NCI-H510A (cell line): Measurements from ENCODE around the gene BMP2K.
"Not testable (repeated sequence)": the region's sequence is repeated elsewhere in the genome, so short reads cannot be mapped to it uniquely, and the experiment has no call there.

Experiments
- DNase-seq: peaks from one replicate; lab custom pipeline; 2025; lab: John Stamatoyannopoulos, UW

The BMP2K gene

GRCh38 chr4:78864405-78865024, 88.4 kb downstream of the BMP2K start:
- DNase-seq, result peak; percentile 26

GRCh38 chr4:78865451-78865850, 89.3 kb downstream of the BMP2K start:
- DNase-seq, result no peak

- not testable (repeated sequence) for DNase-seq
These were observed 92.6 kb downstream of the BMP2K start for GRCh38 chr4:78868712-78869111.

- DNase-seq, result no peak
These were observed 93.9 kb downstream of the BMP2K start for GRCh38 chr4:78870056-78870455.

DNA sequence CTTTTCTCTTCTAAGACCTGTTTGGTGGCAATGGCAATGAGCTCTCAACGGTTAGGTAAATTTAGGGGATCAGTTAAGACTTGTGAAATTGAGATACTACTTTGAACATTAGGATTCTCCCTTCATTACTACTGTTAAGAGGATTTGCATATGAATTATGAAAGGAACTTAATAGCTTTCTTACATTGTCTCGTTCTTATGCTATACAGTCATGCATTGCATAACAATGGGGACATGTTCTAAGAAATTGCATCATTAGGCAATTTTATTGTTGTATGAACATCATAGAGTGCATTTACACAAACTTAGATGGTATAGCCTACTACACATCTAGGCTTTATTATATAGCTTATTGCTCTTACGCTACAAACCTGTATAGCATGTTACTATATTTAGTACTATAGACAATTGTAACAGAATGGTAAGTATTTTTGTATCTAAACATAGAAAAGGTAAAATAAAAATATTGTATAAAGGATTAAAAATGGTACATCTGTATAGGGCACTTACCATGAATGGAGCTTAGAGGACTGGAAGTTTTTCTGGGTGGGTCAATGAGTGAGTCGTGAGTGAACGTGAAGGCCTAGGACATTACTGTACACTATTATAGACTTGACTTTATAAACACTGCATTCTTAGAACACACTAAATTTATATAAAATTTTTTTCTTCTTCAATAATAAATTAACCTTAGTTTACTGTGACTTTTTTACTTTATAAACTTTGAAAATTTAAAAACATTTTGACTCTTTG, 100.6 kb downstream of the BMP2K start:
- DNase-seq, result no peak

GRCh38 chr4:78878031-78878430, 101.9 kb downstream of the BMP2K start:
- DNase-seq, result no peak

GRCh38 chr4:78880874-78881492, 104.8 kb downstream of the BMP2K start:
- no peak for DNase-seq

DNA sequence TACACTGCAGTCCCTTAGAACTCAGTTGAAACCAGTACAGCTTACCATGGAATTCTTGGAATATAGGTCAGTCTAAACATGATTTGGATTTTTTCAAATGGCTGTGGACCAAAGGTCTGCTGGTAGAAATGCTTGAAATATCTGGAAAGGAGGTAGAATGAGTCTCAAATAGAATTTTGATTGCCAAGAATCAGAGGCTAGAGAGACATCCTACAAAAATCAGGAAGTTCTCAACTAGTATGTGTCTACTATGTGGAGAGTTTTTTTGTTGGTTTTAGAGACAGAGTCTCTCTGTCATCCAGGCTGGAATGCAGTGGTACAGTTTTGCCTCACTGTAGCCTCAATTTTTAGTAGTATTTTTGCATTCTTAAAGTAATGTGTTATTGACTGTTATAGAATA, 109.4 kb downstream of the BMP2K start:
- no peak for DNase-seq

DNA sequence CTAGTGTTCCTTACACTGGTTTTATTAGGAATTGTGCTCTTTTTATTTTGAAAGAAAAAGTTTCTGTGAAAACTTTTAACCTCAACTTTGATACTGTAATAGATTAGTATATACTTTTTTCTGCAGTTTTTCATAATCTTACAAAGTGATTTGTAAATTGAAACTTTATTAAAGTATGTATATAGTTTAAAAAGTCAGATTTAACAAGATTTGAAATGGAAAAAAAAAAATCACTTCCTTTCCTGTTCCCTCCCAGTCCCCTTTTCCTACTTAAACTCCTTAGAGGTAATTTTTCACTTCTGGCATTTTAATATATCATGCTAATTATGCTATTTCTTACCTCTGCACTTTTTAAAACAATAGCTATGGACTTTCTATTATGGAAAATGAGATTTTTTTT, 113.8 kb downstream of the BMP2K start:
- DNase-seq, result no peak

DNA sequence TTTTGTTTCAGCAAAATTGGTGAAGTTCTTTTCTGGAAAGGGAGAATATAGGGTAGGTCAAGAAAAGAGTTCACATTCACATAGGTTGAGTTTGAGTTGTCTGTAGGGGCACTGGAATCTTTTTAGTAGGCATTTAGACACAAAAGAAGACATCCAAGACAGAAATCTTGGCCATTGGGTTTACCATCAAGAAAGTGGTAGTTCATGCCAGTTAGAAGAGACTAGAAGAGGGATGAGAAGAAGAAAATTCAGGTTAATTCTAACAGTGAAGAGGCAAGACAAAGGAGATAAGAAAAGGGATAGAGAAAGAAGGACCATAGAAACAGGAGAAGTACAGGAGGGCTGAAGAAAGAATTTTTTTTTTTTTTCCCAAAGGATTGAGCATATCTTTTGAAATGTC, 123.2 kb downstream of the BMP2K start:
- DNase-seq, result no peak

DNA sequence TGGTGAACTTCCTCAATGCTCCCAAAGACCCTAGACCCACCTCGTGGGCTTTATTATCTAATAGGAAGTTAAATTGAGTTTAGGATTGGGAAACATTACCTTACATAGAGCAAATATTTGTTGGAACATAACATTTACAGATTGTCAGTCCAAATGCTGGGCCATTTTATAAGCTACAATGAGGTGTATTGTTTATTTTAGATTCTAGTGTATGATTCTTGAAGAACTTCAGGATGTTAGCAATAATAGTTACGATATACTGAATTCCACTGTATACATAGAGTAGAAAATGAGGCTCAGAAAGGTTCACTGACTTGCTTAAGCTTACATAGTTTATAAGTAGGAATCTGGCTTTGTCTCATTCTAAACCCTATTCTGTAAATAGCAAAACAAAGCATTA, 125.7 kb downstream of the BMP2K start:
- no peak for DNase-seq

GRCh38 chr4:78902298-78902697, 126.1 kb downstream of the BMP2K start:
- DNase-seq, result no peak

GRCh38 chr4:78904143-78904542, 128.0 kb downstream of the BMP2K start:
- DNase-seq, result no peak

DNA sequence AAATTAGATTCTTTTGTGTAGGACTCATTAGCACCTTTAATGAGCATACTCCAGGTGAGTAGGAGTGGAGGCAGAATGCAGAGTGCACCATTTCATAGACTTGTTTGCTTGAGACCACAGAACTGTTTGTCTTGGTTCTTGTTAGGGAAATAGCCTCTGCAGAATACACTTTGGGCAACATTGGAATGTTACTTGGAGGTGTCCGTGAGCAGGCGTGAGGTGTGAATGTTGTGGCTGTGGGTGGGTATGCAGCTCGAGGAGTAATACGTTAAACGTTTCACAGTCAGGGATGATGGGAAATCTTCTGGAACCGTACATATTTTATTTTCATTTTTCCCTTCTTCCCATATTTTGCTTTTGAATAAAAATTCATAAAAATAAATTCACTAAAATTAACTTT, 131.5 kb downstream of the BMP2K start:
- no peak for DNase-seq

- DNase-seq, result not testable (repeated sequence)
These were observed 132.8 kb downstream of the BMP2K start for GRCh38 chr4:78908974-78909373.

DNA sequence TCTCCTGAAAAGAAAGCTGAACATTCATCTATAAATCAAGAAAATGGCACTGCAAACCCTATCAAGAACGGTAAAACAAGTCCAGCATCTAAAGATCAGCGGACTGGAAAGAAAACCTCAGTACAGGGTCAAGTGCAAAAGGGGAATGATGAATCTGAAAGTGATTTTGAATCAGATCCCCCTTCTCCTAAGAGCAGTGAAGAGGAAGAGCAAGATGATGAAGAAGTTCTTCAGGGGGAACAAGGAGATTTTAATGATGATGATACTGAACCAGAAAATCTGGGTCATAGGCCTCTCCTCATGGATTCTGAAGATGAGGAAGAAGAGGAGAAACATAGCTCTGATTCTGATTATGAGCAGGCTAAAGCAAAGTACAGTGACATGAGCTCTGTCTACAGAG, 134.5 kb downstream of the BMP2K start:
- no peak for DNase-seq

DNA sequence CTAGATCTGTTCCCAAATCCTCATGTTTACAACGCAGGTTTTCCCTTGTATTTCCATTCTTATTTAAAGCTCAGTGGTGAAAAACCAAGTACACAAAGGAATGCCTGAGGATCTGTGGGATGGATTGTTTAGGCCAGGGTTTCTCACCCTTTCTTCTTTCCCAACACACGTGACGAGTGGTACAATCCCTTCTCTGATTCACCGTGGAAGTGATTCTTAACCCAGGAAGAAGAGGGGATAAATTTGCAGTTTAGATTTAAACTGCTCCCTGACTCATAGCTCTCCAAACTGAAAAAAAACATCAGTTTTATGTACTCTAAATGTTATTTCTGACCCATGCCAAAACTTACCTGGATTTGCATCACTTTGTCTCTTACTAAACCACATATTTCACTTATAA, 146.1 kb downstream of the BMP2K start:
- no peak for DNase-seq

DNA sequence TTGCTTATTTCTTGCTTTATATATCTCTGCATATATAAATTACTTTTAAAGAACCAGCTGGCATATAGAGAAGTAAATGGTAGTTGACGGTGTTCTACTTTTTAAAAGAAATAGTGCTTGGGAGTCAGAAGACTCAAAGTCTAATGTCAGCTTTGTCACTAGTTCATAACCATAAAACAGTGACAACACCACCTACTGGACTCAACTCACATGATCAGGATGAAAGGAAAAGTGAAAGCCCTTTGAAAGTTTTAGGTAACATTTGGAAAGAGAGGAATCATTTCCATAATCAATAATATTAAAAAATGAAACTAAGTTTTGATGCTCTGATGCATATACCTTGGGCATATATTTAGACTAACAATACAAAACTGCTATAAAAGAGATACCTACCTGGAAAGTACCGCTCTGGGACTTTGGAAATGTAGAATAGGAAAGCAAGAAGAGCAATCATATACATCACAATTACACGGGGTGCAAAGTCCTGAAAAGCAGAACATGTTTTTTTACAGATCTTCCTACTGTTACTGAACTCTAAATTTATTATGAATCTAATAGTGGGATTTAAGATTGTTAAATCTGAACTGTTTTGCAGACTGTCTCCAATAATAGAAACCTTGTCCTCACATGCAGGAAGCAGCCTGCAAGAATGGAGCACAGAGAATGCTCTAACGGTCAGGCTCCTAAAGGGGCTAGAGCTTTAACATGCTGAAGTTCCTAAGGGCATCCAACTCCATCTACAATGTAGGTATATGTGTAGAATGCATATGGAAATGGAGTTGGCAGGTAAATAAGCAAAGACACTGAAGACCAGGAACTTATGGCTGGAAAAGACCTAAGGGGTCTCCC, 147.5 kb downstream of the BMP2K start:
- no peak for DNase-seq

- no peak for DNase-seq
These were observed 150.7 kb downstream of the BMP2K start for GRCh38 chr4:78926826-78927225.

GRCh38 chr4:78928835-78929234, 152.7 kb downstream of the BMP2K start:
- DNase-seq, result no peak

DNA sequence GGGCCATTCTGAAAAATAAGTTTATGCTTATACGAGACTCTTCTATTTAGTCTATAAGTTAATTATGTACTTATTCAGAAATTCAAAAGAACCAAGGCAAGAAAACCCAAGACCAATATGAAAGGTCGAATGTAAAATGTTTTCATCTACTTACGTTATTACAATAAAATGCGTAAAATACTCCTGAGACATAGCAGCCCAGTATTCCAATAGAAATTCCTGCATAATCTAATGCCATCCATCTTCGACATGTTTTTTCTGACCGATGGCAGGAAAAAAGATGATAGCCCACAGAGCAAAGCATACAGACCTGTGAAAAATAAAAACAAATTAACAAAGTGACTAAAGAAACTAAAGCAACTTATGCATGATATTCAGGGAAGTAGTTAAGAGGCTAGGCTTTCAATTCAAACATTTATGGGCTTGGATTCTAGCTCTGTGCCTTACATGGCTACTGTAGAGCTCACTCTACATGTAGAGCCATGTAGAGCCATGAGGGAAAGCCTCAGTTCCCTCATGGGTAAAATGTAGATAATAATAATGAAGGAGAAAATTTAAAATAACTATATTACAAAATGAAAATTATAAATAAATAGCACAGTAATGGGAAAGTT, 154.0 kb downstream of the BMP2K start:
- no peak for DNase-seq

GRCh38 chr4:78936989-78937388, 160.8 kb downstream of the BMP2K start:
- DNase-seq, result no peak
